Mesodermal cell (in vitro differentiated cells): ENCODE data around the gene DMRTA1. TPM values are rescaled to one million over a fixed set of nuclear protein-coding genes. Genes with fewer than 3 reads are reported as not detected.

Experiments used
- H3K27ac ChIP-seq: 2 replicates; pipeline ENCODE4 v1.7.0; 2013; ENCODE audit warnings: mild to moderate bottlenecking, low read depth, low read length, moderate library complexity; ENCODE audit not compliant: severe bottlenecking
- H3K36me3 ChIP-seq: 2 replicates; pipeline ENCODE4 v1.7.1; 2013; ENCODE audit warnings: mild to moderate bottlenecking, low read length, moderate library complexity; ENCODE audit not compliant: control insufficient read depth, insufficient read depth
- H3K4me1 ChIP-seq: one replicate; pipeline ENCODE4 v1.7.1; 2013; ENCODE audit warnings: mild to moderate bottlenecking, low read length; ENCODE audit not compliant: insufficient read depth, control insufficient read depth, poor library complexity, severe bottlenecking
- H3K4me3 ChIP-seq: 2 replicates; pipeline ENCODE4 v1.7.0; 2013; ENCODE audit warnings: low read length, control low read depth, mild to moderate bottlenecking; ENCODE audit not compliant: insufficient read depth, poor library complexity, severe bottlenecking; ENCODE audit errors: extremely low read depth
- H3K9me3 ChIP-seq: 2 replicates; pipeline ENCODE4 v1.7.1; 2013; ENCODE audit warnings: mild to moderate bottlenecking, low read length, moderate library complexity; ENCODE audit not compliant: control insufficient read depth
- WGBS, 2 experiments: methylation state at CpG; one replicate each; pipeline ENCODE4 v1.1.5; 2013; ENCODE audit warnings: missing lambda C conversion rate in 2 of 2; ENCODE audit not compliant: insufficient coverage in 2 of 2; 5-methylcytosine and 5-hydroxymethylcytosine counted together
- polyA plus RNA-seq, 2 experiments: library from polyadenylated mRNA; stranded (reverse); fragments of 50-300 nt; gene quantifications; one replicate each; pipeline ENCODE4 v1.2.3, GENCODE V29; 2013

DMRTA1 gene
- polyA plus RNA-seq (2013, experiment 1 of 2): 2.5 TPM
- 2.0 TPM for polyA plus RNA-seq (2013, experiment 2 of 2)

- Histone ChIP-seq H3K9me3 (no peaks in the 10 kb centered on the region), H3K4me1 (no peaks in the 10 kb centered on the region), H3K36me3 (peaks cover 2% of the 10 kb centered on the region), H3K27ac (peak within 1 kb of the TSS; percentile 79), H3K4me3 (peak within 1 kb of the TSS; percentile 63)
- WGBS, 2 experiments: 0 to 2% methylated on average over 11 to 17 of the region's 24 CpGs
These were observed at the start of gene DMRTA1 for GRCh38 chr9:22446589-22446949. TSS of gene DMRTA1 (plus strand) at chr9:22446824. CDS start at chr9:22447066, 242 bp downstream.

- no CpG with 5 or more reads among the region's 2 CpGs for WGBS, 2 experiments
- H3K4me3 ChIP-seq: no peak overlapping the region
- H3K27ac ChIP-seq: no peak overlapping the region
- no peaks in the 10 kb centered on the region for H3K4me1 ChIP-seq
- no peaks in the 10 kb centered on the region for H3K36me3 ChIP-seq
- no peaks in the 10 kb centered on the region for H3K9me3 ChIP-seq
These were observed 45.0 kb upstream of the DMRTA1 start for GRCh38 chr9:22401671-22402070.

GRCh38 chr9:22405869-22406659, 40.6 kb upstream of the DMRTA1 start:
- H3K36me3 ChIP-seq: no peaks in the 10 kb centered on the region
- WGBS, 2 experiments: 89 to 90% methylated on average over 11 to 12 of the region's 13 CpGs
- H3K4me3 ChIP-seq: no peak overlapping the region
- H3K4me1 ChIP-seq: no peaks in the 10 kb centered on the region
- H3K27ac ChIP-seq: no peak overlapping the region
- H3K9me3 ChIP-seq: no peaks in the 10 kb centered on the region

- Histone ChIP-seq H3K36me3 (no peaks in the 10 kb centered on the region), H3K27ac (no peak overlapping the region), H3K9me3 (peaks cover 3% of the 10 kb centered on the region), H3K4me1 (peaks cover 12% of the 10 kb centered on the region), H3K4me3 (no peak overlapping the region)
- no CpG with 5 or more reads among the region's 1 CpG for WGBS, 2 experiments
These were observed 32.7 kb upstream of the DMRTA1 start for GRCh38 chr9:22413884-22414283.

- H3K4me3 ChIP-seq: no peak overlapping the region
- H3K36me3 ChIP-seq: no peaks in the 10 kb centered on the region
- peaks cover 12% of the 10 kb centered on the region for H3K4me1 ChIP-seq
- H3K9me3 ChIP-seq: peaks cover 3% of the 10 kb centered on the region
- H3K27ac ChIP-seq: peak overlapping the region; percentile 46
- WGBS, 2 experiments: 100% methylated on average over 1 of the region's 5 CpGs; no CpG with 5 or more reads in 1 of the 2 experiments
These were observed 30.5 kb upstream of the DMRTA1 start for GRCh38 chr9:22415941-22416691.

- Histone ChIP-seq H3K4me1 (peaks cover 12% of the 10 kb centered on the region), H3K4me3 (no peak overlapping the region), H3K27ac (peak overlapping the region; percentile 26), H3K9me3 (peaks cover 3% of the 10 kb centered on the region), H3K36me3 (no peaks in the 10 kb centered on the region)
- WGBS, 2 experiments: 14 to 50% methylated on average over 1 of the region's 1 CpG
These were observed 29.9 kb upstream of the DMRTA1 start for GRCh38 chr9:22416692-22417060.

GRCh38 chr9:22423566-22423965, 23.1 kb upstream of the DMRTA1 start:
- H3K36me3 ChIP-seq: no peaks in the 10 kb centered on the region
- H3K27ac ChIP-seq: no peak overlapping the region
- H3K4me1 ChIP-seq: no peaks in the 10 kb centered on the region
- no peak overlapping the region for H3K4me3 ChIP-seq
- no CpG with 5 or more reads among the region's 1 CpG for WGBS, 2 experiments
- no peaks in the 10 kb centered on the region for H3K9me3 ChIP-seq

- no peaks in the 10 kb centered on the region for H3K36me3 ChIP-seq
- no peak overlapping the region for H3K4me3 ChIP-seq
- H3K9me3 ChIP-seq: no peaks in the 10 kb centered on the region
- 100% methylated on average over 2 of the region's 2 CpGs; no CpG with 5 or more reads in 1 of the 2 experiments for WGBS, 2 experiments
- H3K4me1 ChIP-seq: no peaks in the 10 kb centered on the region
- H3K27ac ChIP-seq: no peak overlapping the region
These were observed 22.0 kb upstream of the DMRTA1 start for GRCh38 chr9:22424616-22425015.

GRCh38 chr9:22425551-22425950, 21.1 kb upstream of the DMRTA1 start:
- Histone ChIP-seq H3K9me3 (no peaks in the 10 kb centered on the region), H3K4me1 (no peaks in the 10 kb centered on the region), H3K36me3 (no peaks in the 10 kb centered on the region), H3K4me3 (no peak overlapping the region), H3K27ac (no peak overlapping the region)
- 54 to 91% methylated on average over 3 of the region's 4 CpGs for WGBS, 2 experiments

- no peak overlapping the region for H3K4me3 ChIP-seq
- no peak overlapping the region for H3K27ac ChIP-seq
- H3K36me3 ChIP-seq: no peaks in the 10 kb centered on the region
- no peaks in the 10 kb centered on the region for H3K4me1 ChIP-seq
- no peaks in the 10 kb centered on the region for H3K9me3 ChIP-seq
- WGBS, 2 experiments: no CpG with 5 or more reads among the region's 5 CpGs
These were observed 19.3 kb upstream of the DMRTA1 start for GRCh38 chr9:22427226-22427880.
